T-helper 17 cell (primary cell): ENCODE results near the gene MXI1. TPM values are rescaled to one million over a fixed set of nuclear protein-coding genes. Genes with fewer than 3 reads are reported as not detected.
"Not testable (repeated sequence)": the region's sequence is repeated elsewhere in the genome, so short reads cannot be mapped to it uniquely, and the experiment has no call there.

Experiments used
- ATAC-seq: fragments of 150-1000 bp; cut with Tn5 transposase; 2 replicates; pipeline ENCODE4 v1.10.0; 2021; ENCODE audit warnings: mild to moderate bottlenecking, moderate library complexity
- DNase-seq, 3 donors: peaks; one replicate each; pipeline versions ENCODE4 v3.0.0 to v3.0.0-alpha.2; 2020 to 2021
- H3K9me3 ChIP-seq: one replicate; pipeline ENCODE4 v1.7.0; 2013; ENCODE audit warnings: low read length, mild to moderate bottlenecking; ENCODE audit not compliant: control insufficient read depth, poor library complexity, severe bottlenecking
- H3K27ac Mint-ChIP-seq: one replicate; pipeline ENCODE4 v1.8.0; 2022; ENCODE audit warnings: mild to moderate bottlenecking, moderate library complexity, mixed read lengths
- H3K27me3 Mint-ChIP-seq: one replicate; pipeline ENCODE4 v1.8.0; 2022; ENCODE audit warnings: mixed read lengths
- H3K36me3 Mint-ChIP-seq: one replicate; pipeline ENCODE4 v1.8.0; 2022; ENCODE audit warnings: low read depth, mixed read lengths
- H3K4me1 Mint-ChIP-seq: one replicate; pipeline ENCODE4 v1.8.0; 2022; ENCODE audit warnings: mild to moderate bottlenecking, mixed read lengths
- H3K4me3 Mint-ChIP-seq: one replicate; pipeline ENCODE4 v1.8.0; 2022; ENCODE audit warnings: mild to moderate bottlenecking, moderate library complexity, mixed read lengths
- total RNA-seq, 4 donors: library from RNA in 2 of 4; stranded (reverse) in 2 of 4; gene quantifications; one replicate each; pipeline ENCODE4 v1.2.3 and lab custom pipeline; 2022 to 2026

MXI1 gene
- total RNA-seq, 2 donors from 2014 or later, result 43.2 to 48.8 TPM

GRCh38 chr10:110201046-110201445 is 6.4 kb upstream of the MXI1 start:
- not testable (repeated sequence) for H3K27ac Mint-ChIP-seq, H3K36me3 Mint-ChIP-seq, H3K9me3 ChIP-seq, H3K4me3 Mint-ChIP-seq, ATAC-seq, H3K4me1 Mint-ChIP-seq, DNase-seq
- peaks cover 41% of the 10 kb centered on the region for H3K27me3 Mint-ChIP-seq

GRCh38 chr10:110203500-110204455 is 3.6 kb upstream of the MXI1 start:
- DNase-seq, result no peak
- Mint-ChIP-seq H3K27ac (no peak overlapping the region), H3K27me3 (peaks cover 20% of the 10 kb centered on the region), H3K36me3 (no peaks in the 10 kb centered on the region), H3K4me3 (no peak overlapping the region), H3K4me1 (peaks cover 20% of the 10 kb centered on the region)
- no peaks in the 10 kb centered on the region for H3K9me3 ChIP-seq
- ATAC-seq, result no peak

GRCh38 chr10:110205051-110205675 is 2.2 kb upstream of the MXI1 start:
- no peak overlapping the region for H3K4me3 Mint-ChIP-seq
- H3K4me1 Mint-ChIP-seq, result peaks cover 27% of the 10 kb centered on the region
- H3K36me3 Mint-ChIP-seq, result peaks cover 4% of the 10 kb centered on the region
- ATAC-seq, result no peak
- no peak for DNase-seq
- no peak overlapping the region for H3K27ac Mint-ChIP-seq
- H3K9me3 ChIP-seq, result no peaks in the 10 kb centered on the region
- peaks cover 10% of the 10 kb centered on the region for H3K27me3 Mint-ChIP-seq

GRCh38 chr10:110207805-110208613 is 604 bp downstream of the MXI1 start:
- ATAC-seq (peak; percentile 16), DNase-seq (peak; percentile 31 to 49 (median 36))
- H3K4me3 Mint-ChIP-seq, result peak overlapping the region; percentile 98
- H3K4me1 Mint-ChIP-seq, result peaks cover 51% of the 10 kb centered on the region
- peaks cover 4% of the 10 kb centered on the region for H3K36me3 Mint-ChIP-seq
- H3K27ac Mint-ChIP-seq, result peak overlapping the region; percentile 98
- no peaks in the 10 kb centered on the region for H3K27me3 Mint-ChIP-seq
- H3K9me3 ChIP-seq, result no peaks in the 10 kb centered on the region

- ATAC-seq, result peak; percentile 19
- Mint-ChIP-seq H3K27me3 (no peaks in the 10 kb centered on the region), H3K4me1 (peaks cover 59% of the 10 kb centered on the region), H3K27ac (peak overlapping the region; percentile 98), H3K4me3 (peak overlapping the region; percentile 98), H3K36me3 (peaks cover 4% of the 10 kb centered on the region)
- no peaks in the 10 kb centered on the region for H3K9me3 ChIP-seq
- DNase-seq, result no peak
These were observed 1.4 kb downstream of the MXI1 start for GRCh38 chr10:110208614-110209453.

GRCh38 chr10:110209454-110209925 is 2.1 kb downstream of the MXI1 start:
- DNase-seq (peak; percentile 46 to 64 (median 54)), ATAC-seq (peak; percentile 43)
- H3K27ac Mint-ChIP-seq, result peak overlapping the region; percentile 98
- H3K4me1 Mint-ChIP-seq, result peaks cover 59% of the 10 kb centered on the region
- H3K4me3 Mint-ChIP-seq, result peak overlapping the region; percentile 98
- H3K27me3 Mint-ChIP-seq, result no peaks in the 10 kb centered on the region
- peaks cover 4% of the 10 kb centered on the region for H3K36me3 Mint-ChIP-seq
- H3K9me3 ChIP-seq, result no peaks in the 10 kb centered on the region

GRCh38 chr10:110209926-110210673 is 2.7 kb downstream of the MXI1 start:
- H3K4me1 Mint-ChIP-seq, result peaks cover 59% of the 10 kb centered on the region
- peak overlapping the region; percentile 98 for H3K4me3 Mint-ChIP-seq
- DNase-seq (peak; percentile 49 to 61 (median 56)), ATAC-seq (peak; percentile 30)
- H3K27me3 Mint-ChIP-seq, result no peaks in the 10 kb centered on the region
- H3K9me3 ChIP-seq, result no peaks in the 10 kb centered on the region
- H3K27ac Mint-ChIP-seq, result peak overlapping the region; percentile 98
- peaks cover 4% of the 10 kb centered on the region for H3K36me3 Mint-ChIP-seq

GRCh38 chr10:110210674-110211464 is 3.5 kb downstream of the MXI1 start:
- DNase-seq, result peak; percentile 78 to 86 (median 81)
- H3K27me3 Mint-ChIP-seq, result no peaks in the 10 kb centered on the region

GRCh38 chr10:110211465-110211843 is 4.0 kb downstream of the MXI1 start:
- Mint-ChIP-seq H3K27ac (peak overlapping the region; percentile 98), H3K27me3 (no peaks in the 10 kb centered on the region), H3K4me1 (peaks cover 63% of the 10 kb centered on the region), H3K36me3 (peaks cover 4% of the 10 kb centered on the region), H3K4me3 (peak overlapping the region; percentile 98)
- no peak for ATAC-seq
- H3K9me3 ChIP-seq, result no peaks in the 10 kb centered on the region
- no peak for DNase-seq

More at GRCh38 chr10:110210674-110211464, 3.5 kb downstream of the MXI1 start:
- Mint-ChIP-seq H3K4me3 (peak overlapping the region; percentile 98), H3K36me3 (peaks cover 4% of the 10 kb centered on the region), H3K4me1 (peaks cover 63% of the 10 kb centered on the region), H3K27ac (peak overlapping the region; percentile 98)
- ATAC-seq, result peak; percentile 68
- H3K9me3 ChIP-seq, result no peaks in the 10 kb centered on the region

GRCh38 chr10:110212119-110213006 is 5.0 kb downstream of the MXI1 start:
- H3K27ac Mint-ChIP-seq, result peak overlapping the region; percentile 98
- peak; percentile 28 for ATAC-seq

More at GRCh38 chr10:110212119-110213006, 5.0 kb downstream of the MXI1 start:
- Mint-ChIP-seq H3K27me3 (no peaks in the 10 kb centered on the region), H3K36me3 (peaks cover 4% of the 10 kb centered on the region), H3K4me3 (peak overlapping the region; percentile 98), H3K4me1 (peaks cover 54% of the 10 kb centered on the region)
- peak in 2 of 3 donors; percentile 21 to 29 for DNase-seq
- H3K9me3 ChIP-seq, result no peaks in the 10 kb centered on the region
